NCI-H1694 (cell line): ENCODE results near the gene ZNF594.
"Not testable (repeated sequence)": the region's sequence is repeated elsewhere in the genome, so short reads cannot be mapped to it uniquely, and the experiment has no call there.

Experiments used
- DNase-seq: peaks from one replicate; lab custom pipeline; 2025; lab: John Stamatoyannopoulos, UW

Gene ZNF594

DNA sequence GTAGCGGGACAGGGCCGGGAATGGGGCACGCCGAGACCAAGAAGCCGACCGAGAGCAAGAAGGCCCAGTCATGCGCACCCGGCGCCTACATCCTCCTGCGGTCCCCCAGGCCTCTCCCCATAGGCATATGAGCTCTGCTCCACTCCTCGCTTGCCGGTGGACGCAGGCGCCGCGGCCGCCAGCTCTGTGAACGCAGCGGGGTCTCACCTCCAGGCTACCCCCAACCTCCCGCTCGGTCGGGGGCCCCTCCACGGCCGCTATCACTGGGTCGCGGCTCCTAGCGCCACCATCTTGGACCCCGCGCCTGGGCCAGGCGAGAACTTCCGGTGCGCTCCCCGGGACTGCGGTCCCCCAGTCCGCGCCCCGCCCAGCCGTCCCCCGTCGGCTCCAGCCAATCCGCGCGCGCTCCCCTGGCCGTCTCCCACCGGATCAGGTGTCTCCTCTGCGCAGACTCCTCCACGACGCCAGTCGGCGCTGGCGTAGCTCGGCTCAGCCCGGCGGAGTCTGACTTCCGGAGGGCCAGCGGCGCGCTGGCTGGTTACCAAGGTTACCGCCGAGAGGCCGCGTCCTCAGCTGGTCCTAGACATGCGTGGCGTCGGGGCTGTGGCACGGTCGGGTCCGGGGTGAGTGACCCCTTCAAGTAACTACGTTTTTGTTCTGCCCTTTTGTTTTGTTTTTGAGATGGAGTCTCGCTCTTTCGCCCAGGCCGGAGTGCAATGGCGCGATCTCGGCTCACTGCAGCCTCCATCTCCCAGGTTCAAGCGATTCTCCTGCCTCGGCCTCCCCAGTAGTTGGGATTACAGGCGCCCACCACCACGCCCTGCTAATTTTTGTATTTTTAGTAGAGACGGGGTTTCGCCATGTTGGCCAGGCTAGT, at the start of gene ZNF594:
ZNF594 (minus strand) TSS at position 328 of the 877 bp plus-strand sequence. CDS start 7,612 bp downstream, outside the sequence.
- peak; percentile 94 for DNase-seq

DNA sequence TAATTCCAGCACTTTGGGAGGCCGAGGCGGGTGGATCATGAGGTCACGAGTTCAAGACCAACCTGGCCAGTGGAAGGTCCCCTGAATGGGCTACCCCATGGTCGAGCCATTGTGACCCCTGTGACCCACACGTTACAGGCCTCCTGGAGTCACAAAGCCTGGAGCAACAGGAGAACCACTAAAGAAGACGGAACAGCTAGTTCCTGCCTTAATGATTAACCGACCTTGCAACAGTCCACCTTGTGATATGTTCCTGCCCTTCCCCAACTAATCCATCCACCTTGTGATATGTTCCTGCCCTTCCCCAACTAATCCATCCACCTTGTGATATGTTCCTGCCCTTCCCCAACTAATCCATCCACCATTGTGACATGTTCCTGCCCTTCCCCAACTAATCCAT, 48.1 kb upstream of the ZNF594 start:
- not testable (repeated sequence) for DNase-seq

DNA sequence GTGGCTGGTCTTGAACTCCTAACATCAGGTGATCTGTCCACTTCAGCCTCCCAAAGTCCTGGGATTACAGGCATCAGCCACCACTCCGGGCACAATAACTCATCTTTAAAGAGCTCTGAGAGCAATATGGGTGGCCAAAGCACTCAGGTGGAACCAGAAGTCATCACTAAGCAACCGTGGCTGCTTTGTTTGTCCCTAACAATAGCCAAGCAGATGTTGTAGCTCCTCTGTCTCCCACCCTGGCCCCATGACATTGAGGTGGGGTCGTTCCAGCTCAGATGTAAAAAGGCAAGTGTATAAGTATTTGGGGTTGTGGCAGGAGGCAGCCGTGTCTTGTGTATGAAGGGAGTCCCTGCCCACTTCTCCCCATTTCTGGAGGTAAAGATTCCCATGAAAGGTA, 46.7 kb upstream of the ZNF594 start:
- no peak for DNase-seq

DNA sequence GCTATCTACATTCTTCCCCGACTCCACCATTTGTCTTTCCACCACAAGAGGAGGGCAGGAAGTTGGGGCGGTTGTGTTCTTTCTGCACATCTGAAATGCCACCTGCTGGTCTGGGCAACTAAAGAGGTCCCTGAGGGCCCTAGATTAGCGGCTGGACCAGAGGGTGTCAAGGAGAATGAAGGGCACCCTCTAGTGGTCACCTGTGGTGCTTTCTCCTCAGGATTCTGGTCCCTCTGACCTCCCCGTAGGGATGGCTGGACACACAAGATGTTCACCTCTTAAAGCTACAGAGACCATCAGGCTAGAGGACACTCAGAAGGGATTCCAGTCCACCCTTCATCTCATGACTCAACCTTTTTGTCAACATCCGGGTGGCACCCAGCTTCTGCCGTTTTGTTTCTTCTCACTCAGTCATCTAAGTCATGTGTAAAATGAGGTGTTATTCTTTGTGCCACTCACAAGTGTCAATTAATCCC, 45.9 kb upstream of the ZNF594 start:
- DNase-seq, result peak; percentile 11

DNA sequence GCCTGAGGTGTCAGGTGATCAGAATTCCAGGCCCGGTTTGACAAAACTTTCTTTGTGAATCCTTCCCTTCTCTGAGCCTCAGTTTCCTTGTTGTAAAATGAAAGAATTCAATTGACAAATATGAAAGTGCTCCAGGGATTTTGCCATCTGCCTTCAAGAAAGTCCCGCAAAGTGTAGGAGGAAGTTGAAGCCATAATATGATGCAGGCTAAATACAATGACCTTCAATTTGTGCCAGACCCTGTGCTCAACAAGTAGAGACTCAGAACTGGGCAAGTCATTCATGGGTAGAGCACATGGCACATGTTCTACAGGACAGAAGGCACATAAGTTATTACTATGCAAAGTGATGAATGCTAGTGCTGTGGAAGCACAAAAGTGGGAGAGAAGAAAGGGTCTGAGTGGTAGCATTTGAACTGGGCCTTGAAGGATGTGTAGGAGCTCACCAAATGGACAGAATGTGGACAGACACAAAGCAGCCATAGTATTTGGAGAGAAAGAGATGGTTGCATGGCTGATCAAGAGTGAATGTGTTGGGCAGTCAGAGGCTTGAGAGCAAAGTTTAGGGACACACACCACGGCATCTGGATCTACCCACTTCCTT, 45.4 kb upstream of the ZNF594 start:
- no peak for DNase-seq

DNA sequence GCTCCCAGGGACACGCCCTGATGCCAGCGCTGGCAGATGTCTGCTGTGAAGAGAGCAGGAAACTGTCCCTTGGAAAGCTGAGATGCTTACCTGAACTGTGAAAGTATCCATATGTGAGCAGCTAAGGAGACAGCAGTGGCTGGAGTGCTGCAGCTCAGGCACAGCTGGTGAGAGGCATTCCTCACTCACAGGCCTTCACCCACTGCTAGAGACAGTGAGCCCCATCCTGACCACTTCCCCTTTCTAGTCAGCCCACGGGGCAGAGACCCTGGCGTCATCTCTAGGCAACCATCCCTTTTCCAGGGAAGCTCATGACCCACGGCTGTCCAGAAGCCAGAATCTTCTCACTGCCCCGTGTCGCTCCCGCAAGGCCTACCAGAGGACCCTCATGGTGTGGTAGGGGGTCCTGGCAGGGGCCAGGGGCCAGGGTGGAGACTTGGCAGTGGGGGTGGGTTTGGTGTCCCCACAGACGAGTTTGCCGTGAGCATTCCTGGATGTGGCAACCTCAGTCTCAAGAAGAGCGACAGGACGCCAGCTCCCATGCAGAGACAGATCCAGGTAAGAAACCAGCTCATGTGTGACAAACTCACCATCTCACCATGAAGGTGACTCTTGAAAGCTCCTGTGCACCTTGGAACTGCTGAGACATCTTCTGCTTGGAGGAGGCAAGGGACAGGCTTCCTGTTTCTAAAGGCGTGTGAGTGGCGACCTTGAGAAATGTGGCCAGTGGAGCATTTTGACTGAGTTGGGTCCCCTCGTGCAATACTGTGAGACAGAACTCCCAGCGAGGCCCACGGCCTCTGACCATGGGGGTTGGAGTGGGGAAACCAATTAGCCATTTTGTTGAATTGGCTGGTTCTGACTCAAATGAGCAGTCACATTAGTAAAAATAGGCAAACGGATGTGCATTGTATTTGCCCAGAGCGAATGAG, 43.2 kb upstream of the ZNF594 start, which contains the start of gene SCIMP:
SCIMP (minus strand) TSS at position 216 of the 932 bp plus-strand sequence; CDS start at position 111, 105 bp downstream.
- no peak for DNase-seq

DNA sequence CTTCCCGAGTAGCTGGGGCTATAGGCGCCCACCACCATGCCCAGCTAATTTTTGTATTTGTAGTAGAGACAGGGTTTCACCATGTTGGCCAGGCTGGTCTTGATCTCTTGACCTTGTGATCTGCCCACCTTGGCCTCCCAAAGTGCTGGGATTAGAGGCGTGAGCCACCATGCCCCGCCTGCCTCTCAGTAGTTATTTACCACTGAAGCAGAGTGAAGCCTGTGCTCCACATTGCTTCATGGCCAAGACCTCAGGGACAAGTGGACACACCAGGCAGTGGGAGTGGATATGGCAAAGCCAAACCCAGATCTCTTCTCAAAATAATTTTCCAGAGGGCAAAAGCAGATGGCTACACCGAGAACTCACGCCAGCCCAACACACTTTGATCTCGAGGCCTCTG, 41.8 kb upstream of the ZNF594 start:
- DNase-seq, result not testable (repeated sequence)

DNA sequence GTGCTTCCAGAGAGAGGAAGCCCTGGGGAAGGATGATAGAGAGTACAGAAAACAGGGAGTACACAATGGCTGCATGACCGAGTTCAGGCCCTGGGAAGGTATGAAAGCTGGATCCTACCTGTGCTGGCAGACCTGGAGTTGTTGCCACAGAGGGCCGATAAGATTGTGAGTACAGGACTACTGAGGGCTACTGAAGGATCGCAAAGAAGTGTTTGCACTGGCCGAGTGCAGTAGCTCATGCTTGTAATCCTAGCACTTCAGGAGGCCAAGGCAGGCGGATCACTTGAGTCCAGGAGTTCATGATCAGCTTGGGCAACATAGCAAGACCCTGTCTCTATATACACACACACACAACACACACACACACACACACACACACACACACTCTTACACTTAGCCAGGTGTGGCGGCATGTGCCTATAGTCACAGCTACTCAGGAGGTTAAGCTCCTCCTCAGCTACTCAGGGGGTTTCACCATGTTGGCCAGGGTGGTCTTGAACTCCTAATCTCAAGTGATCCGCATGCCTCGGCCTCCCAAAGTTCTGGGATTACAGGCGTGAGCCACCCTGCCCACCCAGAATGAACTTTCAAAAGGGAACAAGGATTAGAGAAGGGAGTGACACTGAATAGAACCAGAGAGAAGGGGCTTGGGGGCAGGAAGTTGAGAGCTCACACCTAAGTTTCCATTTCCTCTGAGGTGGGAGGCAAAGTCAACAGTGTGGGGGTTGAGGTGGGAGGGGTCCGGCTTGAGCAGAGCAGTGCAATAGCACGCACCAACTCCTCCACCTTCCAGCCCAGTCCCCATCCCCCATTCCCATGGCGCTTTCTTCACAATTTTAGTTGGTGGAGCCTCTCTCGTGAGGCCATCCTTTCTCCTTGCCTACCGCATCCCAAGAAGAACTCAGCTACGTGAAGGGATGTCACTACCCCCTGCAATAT, 35.5 kb upstream of the ZNF594 start:
- DNase-seq, result no peak

DNA sequence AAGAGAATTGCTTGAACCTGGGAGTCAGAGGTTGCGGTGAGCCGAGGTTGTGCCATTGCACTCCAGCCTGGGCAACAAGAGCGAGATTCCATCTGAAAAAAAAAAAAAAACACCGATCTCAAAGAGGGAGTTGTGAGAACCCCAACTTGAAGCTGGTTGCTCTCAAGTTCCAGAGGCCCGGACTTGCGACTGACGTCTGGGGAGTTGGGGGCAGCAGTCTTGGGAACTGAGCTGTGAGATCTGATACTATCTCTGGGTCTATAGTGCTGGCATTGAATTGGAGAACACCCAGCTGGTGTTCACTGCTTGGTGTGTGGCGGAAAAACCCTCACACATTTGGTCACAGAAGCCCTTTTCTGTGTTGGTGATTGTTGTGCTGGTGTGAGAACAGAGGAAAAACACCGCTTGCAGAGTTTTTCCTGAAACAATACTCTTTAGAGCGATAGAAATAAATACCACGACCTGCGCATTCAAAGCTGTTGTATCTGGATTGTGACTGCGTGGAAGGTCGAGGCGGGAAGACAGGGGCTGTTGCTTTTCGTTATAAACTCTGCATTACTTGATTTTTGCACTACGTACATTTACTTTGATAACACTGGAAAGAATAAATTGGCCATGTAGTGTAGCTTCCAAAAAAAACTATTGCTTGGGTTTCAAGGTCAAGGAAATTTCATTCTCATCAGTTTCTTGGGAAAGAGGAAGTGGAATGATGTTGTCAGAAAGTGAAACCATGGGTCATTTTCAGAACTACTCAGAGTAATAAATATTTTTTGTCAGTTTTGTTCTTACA, 34.2 kb upstream of the ZNF594 start:
- DNase-seq, result no peak

DNA sequence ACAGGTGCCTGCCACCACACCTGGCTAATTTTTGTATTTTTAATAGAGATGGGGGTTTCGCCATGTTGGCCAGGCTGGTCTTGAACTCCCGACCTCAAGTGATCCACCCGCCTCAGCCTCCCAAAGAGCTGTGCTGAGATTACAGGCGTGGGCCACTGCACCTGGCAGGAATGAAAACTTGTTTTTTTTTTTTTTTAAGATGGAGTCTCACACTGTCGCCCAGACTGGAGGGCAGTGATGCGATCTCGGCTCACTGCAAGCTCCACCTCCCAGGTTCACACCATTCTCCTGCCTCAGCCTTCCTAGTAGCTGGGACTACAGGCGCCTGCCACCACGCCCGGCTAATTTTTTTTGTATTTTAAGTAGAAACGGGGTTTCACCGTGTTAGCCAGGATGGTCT, 30.2 kb upstream of the ZNF594 start:
- not testable (repeated sequence) for DNase-seq

DNA sequence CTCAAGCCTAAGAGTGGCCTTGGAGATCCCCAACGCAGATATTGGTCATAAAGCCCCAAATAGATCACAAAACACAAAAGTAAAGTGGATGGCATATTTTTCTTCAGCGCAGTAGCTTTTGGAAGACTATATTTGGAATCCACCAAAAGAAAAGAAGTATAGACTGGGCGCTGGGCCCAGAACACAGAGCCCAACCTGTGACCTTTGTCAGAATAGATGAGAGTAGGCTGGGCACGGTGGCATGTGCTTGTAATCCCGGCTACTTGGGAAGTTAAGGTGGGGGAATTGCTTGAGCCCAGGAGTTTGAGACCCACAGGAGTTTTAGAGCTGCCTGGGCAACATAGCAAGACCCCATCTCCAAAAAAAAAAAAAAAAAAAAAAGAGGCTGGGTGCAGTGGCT, 28.4 kb upstream of the ZNF594 start:
- no peak for DNase-seq

DNA sequence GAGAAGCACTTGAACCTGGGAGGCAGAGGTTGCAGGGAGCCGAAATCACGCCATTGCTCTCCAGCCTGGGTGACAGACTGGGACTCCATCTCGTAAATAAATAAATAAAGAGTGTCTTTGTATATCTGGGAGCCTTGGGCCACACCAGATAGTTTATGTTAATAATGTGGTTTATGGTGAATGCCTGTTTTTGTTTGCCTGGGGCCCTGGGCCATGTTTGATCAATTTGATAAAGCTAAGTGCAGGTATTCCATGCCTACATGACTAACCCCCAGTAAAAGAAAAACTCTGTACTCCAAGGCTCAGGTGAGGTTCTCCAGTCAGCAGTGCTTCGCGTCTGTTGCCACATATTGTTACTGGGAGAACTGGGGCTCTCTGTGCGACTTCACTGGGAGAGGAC, 27.9 kb upstream of the ZNF594 start:
- no peak for DNase-seq

DNA sequence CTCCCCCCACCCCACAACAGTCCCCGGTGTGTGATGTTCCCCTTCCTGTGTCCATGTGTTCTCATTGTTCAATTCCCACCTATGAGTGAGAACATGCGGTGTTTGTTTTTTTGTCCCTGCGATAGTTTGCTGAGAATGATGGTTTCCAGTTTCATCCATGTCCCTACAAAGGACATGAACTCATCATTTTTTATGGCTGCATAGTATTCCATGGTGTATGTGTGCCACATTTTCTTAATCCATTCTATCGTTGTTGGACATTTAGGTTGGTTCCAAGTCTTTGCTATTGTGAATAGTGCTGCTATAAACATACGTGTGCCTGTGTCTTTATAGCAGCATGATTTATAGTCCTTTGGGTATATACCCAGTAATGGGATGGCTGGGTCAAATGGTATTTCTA, 25.9 kb upstream of the ZNF594 start:
- DNase-seq, result not testable (repeated sequence)

DNA sequence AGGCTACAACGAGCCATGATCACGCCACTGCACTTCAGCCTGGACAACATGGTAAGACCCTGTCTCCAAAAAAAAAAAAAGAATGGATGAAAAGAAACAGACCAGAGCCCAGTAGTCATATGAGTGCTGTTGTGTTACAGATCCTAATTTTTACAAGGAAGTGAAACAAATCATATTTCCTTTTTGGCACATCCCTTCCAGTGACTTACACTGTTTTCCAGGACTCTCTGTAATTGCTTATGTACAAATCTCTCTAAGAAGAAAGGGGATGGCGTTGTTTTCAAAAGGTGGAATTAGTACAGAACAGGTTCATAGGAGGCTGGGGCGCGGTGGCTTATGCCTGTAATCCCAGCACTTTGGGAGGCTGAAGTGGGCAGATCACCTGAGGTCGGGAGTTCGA, 19.8 kb upstream of the ZNF594 start:
- DNase-seq, result no peak

DNA sequence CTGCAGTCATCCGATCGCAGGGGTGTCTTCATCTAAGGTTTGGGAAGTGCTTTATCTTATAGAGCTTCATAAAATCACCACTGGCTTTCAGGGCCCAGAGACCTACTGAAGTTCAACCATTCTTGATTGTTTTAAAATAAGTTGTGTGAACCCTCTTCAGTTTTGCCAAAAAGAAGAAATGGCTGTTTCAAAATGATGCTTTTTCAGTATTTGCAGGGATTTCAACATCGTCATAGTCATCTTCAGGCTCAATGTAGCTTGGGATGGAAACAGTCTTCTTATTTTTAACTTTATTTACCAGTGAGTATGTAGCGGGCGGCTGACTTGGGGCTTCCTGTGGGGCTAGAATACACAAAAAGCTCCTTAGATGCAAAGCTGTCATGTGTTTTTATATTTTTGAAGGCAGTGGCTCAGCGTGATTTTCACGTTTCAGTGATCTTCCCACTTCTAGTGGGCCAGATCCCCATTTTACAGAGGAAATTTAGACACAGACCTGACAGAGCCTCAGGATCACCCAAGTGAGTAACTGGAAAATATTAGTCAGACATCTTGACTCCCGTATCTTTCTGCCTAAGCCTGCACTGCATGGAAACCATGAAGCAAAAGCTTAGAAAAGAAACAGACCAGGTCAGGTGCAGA, 19.1 kb upstream of the ZNF594 start:
- DNase-seq, result no peak

DNA sequence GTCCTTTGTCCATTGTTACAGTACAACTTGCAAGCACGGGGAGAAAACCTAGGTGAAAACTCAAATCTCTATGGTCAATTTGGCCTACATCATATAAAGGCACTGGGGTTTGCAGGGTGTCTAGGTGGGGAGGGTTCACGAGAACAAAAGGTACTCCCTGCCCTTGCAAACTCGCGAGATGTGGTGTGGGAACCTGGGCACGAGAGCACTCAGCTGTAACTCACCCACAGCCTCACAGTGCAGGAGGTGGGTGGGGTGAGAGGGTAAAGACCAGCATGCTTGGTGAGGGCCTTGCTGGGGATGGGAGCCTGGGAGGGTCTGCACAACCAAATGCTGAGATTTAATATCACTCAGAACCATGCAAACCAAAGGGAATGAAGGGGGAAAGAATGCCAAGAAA, 18.4 kb upstream of the ZNF594 start:
- no peak for DNase-seq

DNA sequence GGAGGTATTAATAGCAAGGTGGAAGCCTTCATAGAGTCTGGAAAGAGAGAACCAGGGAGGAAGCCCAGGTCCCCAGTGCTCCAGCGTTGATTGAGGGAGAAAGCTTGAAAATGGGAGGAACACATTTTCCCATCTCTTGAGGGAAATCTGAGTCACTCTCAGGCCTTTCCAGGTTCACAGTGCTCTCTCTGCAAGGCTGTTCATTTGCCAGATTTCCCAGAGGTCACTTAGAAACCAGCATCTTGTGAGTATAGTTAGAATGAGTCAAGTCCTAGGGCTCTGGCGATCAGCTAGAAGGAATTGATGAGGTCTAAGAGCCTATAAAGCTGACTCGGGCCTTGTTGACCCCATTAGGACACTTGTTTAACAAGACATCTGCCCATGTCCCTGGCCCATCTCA, 17.7 kb upstream of the ZNF594 start:
- DNase-seq, result no peak

DNA sequence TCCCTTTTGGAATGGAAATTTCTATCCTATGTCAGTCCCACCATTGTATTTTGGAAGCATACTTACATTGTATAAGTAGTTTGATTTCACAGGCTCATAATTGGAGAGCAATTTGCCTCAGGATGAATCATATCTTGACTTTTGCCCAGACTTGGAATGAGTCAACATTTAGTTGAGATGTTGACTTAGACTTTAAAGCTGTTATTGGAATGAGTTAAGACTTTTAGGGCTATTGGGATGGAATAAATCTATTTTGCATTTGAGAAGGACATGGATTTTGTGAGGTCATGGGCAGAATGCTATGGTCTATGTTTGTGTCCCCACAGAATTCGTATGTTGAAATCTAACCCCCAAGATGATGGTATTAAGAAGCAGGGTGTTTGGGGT, 12.2 kb upstream of the ZNF594 start:
- DNase-seq, result no peak

DNA sequence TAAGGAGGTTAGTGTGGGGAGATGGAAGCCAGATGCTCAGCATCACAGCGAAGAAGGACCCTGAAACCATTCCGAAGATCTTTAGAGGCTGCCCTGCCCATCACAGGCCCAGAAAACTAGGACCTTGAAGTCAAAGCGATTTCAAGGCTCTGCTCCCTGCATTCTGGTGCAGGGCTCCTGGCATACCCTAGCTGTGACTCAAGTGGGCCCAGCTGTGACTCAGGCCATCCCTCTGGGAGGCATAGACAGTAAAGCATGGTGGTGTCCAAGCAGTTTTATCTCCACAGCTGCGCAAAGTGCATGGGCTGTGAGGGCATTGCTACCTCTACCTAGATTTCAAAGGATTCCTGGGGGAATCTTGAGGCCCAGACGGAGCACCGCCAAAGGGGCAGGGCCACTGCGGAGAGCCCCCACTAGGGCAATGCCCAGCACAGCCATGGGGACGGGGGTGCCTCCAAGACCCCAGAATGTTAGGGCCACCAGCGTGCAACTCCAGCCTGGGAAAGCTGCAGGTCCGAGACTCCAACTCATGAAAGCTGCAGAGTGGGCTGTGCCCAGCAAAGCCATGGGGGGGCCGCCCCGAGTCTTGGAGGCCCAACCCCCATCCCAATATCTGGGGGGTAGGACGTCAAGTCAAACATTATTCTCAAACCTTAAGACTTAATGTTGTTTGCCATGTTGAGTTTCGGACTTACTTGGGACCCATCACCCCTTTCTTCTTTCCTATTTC, 11.7 kb upstream of the ZNF594 start:
- no peak for DNase-seq
